NCI-H146 (cell line): ENCODE data around the gene SLC35F1.

ENCODE experiments used
- DNase-seq: peaks from one replicate; lab custom pipeline; 2025; lab: John Stamatoyannopoulos, UW

The SLC35F1 gene

DNA sequence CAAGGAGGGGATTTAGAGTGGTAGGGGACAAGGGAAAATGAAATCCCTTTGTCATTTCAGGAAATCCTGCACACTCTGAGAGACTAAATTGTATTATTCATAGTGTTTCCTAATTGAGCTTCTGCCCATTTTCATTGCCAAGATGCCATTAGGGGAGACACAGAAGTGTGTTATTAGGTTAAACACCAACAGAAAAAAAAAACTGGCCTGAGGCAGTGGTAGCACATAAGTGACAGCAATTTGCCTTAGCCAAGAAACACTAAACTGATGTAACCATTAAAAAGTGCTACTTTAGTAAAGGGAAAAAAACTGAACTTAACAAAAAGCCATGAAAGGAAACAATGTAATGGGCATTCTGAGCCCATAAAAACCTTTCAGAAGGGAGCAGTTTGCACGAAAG lies 370.6 kb downstream of the SLC35F1 start:
- no peak for DNase-seq

DNA sequence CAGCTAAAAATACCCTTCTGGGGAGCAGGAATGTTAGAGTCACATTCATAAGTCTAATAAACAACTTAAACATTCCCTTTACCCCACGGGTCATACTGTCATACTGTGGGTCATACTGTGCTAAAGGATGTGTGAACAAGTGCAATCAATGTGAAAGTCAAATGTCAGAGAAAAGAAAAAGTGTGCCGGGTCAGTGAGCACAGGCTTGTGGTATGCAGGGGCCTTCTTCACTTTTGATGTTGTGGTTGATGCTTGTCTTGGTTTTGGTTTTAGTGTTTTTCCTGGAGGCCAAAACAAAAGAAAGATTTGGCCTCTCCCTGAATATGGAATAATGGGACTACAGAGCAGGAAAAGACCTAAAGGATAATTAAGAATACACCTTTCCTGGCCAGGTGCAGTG lies 373.1 kb downstream of the SLC35F1 start:
- no peak for DNase-seq

DNA sequence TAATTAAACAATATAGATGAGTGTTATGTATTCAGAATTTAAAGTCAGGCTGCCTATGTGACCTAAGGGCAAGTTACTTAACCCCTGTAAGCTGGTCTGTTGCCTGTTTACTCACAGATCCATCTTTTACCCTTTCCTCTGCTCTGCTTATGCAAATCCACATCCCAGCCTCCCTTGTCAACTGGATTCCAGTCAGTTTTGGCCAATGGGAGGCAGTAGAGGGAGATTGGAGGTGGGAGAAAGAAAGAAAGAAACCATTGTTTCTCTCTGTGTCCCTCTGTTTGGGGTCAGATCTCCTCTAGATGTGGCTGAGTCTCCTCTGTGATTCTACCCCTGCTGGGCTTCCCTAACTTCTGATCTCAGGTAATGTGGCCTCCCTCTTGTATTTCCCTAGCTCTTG lies 374.2 kb downstream of the SLC35F1 start:
- DNase-seq = no peak

DNA sequence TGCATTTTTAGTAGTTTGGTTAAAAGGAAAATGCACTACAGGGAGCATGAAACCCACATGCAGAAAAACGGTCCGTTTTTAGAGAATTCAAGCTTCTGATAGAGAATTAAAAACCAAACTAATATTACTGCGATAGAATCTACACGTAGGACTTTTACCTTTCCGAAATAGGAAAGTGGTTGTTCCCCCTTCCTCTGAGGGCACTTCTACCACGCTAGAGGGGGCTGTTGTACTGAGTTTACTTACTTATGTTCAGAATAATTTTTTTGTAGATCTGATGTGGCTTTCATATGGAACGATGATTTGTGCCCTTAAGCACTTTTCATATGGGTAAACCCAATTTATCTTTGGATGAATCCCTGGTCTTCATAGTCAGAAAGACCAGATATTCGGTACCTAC lies 376.7 kb downstream of the SLC35F1 start:
- peak; percentile 51 for DNase-seq

DNA sequence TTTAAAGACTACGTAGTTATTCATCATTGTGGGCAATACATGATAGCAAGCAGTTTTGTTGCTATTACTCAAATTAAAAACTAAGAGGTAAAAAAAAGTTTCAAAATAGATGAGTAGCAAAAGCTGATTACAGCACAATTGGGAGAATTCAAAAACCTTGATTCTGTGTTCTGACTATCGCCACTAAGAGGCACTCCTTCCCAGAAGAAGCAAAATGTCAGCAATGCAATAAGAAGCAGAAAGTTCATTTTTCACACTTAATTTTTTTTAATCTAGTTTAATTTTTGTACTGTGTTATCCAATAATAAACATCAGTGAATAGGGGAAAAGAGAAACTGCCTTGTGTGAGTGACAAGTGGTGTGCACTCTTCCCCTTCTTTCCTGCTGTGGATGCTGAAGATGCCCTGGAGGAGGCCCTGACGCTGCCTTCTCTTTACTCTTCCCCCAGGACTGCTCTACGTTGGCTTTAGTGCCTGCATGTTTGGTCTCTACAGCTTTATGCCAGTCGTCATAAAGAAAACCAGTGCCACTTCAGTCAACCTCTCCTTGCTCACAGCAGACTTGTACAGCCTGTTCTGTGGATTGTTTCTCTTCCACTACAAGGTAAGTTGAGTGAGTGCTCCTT lies 377.8 kb downstream of the SLC35F1 start:
- DNase-seq = no peak

DNA sequence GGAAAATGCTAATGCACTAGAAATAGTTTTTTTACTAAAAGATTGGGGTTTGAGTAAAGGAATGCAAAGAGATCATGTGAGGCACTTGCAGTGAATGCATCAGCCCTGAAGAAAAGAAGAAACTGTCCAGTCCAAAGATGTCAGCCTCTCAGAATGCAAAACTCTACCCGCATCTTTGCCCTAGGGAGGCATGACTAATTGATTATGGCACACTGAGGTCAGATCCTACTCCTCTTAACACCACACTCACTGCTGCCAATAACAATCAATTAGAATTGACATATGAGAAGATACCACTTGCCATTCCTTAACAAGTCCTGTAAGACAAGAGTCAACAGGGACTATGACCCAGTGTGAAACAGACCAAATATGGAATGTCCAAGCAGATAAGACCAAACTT lies 378.7 kb downstream of the SLC35F1 start:
- no peak for DNase-seq

DNA sequence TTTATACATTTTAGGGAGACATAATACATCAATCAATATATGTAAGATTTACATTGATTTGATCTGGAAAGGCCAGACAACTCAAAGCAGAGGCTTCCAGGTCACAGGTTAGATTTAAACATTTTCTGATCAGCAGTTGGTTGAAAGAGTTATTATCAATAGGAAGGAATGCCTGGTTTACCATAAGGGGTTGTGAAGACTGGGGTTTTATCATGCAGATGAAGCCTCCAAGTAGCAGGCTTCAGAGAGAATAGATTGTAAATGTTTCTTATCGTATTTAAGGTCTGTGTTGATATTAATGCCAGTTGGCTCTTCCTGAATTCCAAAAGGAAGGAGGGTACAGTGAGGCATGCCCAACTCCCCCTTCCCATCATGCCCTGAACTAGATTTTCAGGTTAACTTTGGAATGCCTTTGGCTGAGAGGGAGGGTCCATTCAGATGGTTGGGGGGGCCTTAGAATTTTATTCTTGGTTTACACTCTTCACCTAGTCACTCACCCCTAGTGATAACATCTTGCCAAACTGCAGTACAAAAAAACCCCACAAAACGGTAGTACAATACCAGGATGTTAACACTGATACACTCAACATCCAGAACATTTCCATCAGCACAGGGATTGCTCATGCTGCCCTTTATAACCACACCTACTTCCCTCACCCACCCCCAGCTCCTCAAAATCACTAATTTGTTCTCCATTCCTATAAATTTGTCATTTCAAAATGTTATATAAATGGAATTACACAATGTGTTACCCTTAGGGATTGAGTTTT lies 381.5 kb downstream of the SLC35F1 start:
- DNase-seq = no peak

DNA sequence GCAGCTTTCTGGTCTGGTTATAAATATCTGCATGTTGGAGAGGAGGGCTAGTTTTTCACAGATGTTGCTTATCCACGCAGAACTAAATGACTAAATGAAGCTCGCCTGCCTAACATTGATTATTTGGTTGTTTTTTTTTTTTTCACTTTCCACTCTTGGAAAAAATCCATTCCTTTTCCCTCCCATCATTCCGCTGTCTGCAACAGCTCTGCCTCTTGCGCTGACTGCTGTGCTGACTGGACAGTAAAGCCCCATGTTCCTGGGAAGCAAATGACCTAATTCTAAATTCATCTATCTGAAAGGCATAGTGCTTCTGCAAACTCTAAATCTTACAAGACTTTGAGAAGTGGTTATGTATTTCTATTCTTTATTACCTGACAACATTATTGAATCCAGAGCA lies 385.5 kb downstream of the SLC35F1 start:
- no peak for DNase-seq

DNA sequence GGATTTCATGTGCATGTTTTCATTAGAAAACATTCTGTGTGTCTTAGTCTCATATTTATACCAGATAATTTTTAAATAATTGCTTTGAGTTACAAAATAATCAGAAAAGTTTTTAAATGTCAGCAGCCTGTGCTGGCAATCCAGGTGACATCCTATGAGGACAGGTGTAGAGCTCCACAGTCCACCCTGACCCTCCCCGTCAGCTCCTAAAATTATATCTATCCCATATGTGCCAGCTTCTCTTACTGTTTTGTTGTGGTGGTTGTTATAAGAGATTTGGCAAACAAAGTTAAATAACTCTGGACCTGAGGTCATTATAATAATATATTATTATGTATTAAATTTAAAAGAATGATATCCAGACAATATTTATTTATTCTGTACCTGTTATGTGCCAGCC lies 387.8 kb downstream of the SLC35F1 start:
- DNase-seq = no peak

DNA sequence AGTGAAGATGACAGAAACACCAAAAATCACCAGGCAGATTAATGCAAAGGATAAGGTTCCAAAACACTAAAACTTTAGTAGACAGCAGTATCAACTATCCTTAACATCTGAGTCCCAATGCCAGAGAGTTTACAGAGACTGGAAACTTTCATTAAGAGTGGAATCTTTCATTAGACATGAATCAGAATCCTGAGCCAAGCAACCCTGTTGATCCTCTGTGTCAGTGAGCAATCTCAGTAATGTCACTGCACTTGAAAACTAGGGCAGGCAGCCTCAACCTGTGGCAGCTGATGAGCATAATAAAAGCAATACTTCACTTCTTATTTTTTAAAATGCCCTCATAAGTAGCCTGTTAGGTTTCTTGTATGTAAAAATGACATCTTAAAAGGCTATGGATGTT lies 388.3 kb downstream of the SLC35F1 start:
- DNase-seq = no peak

DNA sequence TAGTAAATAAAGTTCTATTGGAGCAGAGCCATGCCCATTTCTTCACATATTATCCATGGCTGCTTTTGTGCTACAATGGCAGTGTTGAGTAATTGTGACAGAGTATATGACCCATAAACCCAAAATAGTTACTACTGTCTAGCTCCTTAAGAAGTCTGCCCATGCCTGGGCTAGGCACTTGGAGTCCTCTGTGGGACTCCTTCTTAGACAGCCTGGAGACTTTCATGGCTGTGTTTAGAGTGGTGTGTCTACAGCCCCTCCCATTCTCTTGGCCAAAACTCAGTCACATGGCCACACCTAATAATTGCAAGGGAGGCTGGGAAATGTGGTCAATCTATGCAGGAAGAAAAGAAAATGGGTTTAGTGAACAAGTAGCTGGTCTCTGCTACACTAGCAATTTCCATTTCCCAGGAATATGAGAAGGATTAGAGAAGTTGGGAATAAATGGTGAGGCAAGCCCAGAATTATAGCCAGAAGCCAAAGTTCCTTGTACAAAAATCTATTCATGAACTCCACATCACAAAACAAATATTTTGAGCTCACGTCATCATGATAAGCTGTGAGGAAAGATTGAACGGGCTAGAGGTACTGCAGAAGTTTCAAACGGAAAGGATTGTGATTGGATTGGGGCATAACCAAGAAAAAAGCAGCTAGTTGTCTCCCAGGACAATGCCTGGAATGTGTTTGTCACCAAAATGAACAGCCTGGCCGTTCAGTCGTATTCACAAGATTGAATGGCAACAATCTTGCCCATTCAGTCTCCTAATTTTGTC lies 389.3 kb downstream of the SLC35F1 start:
- DNase-seq = no peak

DNA sequence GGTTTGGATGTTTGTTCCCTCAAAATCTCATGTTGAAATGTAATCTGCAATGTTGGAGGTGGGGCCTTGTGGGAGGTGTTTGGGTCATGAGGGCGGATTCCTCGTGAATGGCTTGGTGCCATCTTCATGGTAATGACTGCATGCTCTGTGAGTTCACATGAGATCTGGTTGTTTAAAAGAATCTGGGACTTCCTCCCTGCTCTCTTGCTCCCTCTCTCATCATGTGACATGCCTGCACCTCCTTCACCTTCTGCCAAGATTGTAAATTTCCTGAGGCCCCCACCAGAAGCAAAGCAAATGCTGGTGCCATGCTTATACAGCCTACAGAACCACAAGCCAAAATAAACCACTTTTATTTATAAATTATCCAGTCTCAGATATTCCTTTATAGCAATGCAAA lies 390.8 kb downstream of the SLC35F1 start:
- no peak for DNase-seq

DNA sequence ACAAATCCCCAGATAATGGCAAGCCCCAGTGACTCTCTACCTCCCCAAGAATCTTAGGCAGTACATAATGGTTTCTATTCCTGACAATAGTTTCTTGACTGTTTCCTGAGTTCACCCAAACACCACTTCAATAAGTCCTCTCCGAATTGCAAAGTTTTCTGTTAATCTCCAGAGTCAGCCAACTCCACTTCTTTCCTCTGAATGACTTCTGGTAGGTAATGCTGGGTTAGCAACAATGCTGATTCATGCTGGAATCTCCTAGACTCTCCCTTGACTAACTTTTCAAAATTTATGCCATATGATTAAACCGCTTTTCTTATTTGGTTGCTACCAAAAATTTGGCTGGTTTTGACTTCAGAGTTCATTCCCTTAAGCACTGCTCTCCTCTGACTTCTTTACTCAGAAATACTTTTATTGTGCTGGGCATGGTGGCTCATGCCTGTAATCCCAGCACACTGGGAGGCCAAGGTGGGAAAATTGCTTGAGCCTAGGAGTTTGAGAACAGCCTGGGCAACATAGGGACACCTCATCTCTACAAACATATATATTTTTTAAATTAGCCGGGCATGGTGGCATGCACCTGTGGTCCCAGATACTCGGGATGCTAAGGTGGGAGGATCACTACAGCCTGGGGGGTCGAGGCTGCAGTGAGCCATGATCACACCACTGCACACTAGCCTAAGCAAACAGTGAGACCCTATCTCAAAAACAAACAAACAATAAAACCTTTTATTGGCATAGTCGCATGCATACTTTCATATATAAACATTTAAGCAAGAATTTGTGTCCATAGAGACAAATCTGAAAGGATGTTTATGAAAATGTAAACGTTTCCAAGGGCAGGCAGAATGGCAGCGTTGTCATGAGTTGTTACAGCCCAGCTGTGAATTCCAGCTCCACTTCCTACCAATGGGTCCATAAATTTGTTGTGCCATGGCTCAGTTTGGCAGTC lies 391.7 kb downstream of the SLC35F1 start:
- DNase-seq = no peak

DNA sequence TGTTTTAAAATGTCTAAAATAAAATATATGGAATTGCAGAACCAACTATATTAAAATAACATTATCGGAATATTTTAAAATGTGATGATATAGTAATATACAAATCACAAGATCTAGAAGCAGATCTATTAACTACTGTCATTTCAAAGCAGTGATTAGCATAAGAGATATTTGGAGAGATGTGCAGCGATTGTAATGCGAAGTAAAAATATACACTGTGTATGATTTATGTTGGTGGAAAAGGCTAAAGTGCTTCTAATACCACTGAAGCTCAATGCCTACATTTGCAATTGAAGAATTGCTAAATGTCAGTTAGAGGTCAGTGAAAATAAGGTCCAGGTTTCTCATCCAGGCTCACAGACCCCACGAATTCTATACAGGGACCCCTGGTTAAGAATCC lies 392.4 kb downstream of the SLC35F1 start:
- no peak for DNase-seq

DNA sequence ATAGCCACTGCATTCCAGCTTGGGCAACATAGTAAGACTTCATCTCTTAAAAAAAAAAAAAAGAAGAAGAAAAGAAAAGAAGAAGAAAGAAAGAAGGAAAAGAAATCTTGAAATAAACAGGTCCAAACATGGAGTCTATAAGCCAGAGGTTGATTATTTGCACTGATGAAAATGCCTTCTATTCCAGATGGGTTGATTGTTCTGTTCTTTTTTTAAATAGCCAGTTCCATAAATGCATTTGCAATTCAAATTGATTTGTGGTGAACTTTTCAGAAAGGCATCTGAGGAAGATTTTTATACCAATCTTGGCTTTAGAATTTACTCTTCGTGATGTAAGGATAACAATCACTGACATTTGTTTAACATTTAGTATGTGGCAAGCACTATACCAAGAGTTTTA lies 397.3 kb downstream of the SLC35F1 start:
- DNase-seq = no peak

DNA sequence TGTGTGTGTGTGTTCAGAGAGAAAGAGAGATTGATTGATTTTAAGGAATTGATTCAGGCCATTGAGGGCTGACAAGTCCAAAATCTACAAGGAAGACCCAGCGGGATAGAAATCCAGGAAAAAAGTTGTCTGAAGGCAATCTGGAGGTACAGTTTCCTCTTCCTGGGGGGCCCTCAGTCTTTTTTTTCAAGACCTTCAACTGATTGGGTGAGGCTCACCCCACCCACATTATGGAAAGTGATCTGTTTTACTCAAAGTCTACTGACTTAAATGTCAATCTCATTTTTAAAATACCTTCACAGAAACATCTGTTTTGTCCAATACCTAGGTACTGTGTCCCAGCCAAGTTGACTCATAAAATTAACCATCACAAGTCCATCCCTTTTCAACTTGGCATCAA lies 398.0 kb downstream of the SLC35F1 start:
- DNase-seq = no peak

DNA sequence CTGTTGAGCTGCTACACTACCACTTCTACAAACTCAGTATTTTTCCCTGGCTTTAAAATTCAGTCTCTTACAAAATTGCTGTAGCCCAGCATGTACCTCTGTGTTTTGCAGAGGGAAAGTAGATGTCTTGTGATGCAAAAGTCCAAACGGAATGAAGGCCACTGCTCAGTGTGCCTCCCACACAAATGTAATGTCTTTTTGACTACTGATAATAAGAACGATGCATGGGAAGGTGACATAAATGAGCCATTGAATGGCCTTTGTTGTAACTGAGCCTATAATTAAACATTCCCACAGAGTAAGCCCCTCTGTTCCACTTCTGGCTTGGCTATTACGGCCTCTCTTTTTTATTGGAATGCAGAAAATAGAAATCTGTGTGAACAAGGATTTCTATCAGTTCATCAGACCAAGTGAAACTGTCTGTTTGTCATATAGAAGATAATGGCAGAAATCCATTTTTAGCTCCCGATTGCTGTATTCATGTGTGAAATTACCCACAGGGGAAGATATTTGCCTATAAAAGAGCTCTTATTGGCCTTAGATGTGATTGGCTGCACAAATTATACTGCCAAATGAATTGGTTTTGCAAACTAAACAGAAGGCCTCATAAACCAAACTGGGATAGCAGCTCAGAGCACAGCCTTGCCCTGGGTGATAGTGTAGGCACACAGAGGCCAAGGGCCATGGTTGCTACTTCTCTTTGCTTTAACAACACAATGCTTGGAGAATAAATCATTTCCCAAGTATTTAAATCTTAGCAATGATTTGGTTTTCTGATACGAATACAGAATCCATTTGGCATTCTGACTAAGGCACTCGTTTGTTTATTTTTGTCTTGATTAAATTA lies 399.6 kb downstream of the SLC35F1 start:
- no peak for DNase-seq

DNA sequence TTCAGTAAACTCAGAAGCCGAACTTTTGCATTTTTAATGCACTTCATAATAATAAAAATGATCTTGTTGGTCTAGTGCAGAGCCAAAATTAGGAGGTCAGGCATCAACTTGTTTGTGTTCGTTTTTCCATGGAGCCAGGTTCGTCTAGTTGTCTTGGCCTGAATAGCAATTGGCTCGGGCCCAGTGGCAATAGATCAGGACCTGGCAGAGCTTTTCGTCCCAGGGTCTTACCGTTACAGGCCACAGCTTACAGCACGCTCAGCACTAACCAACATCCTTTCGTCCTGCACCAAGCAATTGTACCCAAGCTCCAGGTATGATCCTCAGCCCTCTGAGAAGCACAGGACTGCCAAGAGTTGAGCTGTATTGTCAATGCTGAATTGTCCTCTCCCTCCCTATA lies 400.5 kb downstream of the SLC35F1 start:
- DNase-seq = no peak

DNA sequence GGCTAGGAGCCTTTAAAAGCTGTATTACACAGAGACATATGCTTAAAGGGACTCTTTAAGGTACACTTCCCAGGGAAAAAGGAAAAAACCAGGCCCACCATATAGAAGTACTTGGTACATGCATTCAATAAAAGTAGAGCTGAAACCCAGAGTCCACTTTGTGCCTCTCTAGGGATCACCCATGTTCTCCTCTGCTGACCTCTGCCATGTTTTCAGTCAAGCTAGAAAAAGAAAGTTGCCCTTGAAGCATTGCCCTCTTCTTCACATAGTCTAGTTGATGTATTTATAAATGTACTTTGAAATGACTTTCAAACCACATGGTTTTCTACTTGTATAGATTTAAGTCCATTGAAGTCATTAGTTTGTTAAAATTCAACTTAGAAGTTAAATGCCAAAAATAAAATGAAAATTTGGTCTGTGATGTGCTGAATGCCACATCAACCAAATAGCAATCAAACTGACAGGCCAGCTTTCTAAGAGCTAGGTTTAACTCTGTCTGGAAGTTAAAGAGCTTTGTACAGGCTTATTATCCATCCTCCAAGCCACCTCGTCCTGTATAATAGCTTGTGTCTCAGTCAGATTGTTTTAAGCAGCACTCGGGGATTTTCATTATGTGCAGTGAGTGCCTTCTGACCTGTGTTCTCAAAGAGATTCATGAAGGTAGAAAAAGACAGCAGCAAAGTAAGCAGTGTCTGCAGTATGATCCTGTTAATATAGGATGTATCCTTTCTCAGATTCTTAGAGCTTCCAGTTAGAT lies 402.5 kb downstream of the SLC35F1 start:
- DNase-seq = no peak

DNA sequence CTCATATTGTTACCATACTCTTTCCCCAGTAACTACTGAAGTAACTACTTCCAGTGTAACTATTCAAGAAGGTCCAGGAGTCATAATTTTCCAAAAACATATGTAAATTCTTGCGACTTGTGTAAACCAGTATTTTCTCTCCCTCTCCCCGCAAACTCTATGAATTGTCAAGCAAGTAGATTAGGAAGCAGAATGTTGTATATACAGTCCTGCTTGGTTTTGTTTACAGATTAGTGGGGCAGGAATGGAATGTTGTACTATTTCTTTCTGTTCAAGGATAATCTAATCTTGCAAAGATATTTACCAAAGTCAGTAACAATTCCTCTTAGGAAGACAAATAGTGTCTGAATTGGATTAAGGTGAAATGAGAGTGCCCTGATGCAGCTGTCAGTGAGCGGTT lies 406.1 kb downstream of the SLC35F1 start:
- no peak for DNase-seq
